Gastrocnemius medialis (tissue), 4 donors: Measurements from ENCODE around the gene FBXW7. TPM values are rescaled to one million over a fixed set of nuclear protein-coding genes. Genes with fewer than 3 reads are reported as not detected.

Experiments used
- ATAC-seq, 2 donors: fragments of 150-250 bp; one replicate each; pipeline ENCODE4 v1.9.1; 2016
- DNase-seq, 2 donors: peaks; one replicate each; pipeline ENCODE4 v3.0.0-alpha.2; 2019
- H3K27ac ChIP-seq, 4 donors: fragments of 200-600 bp; sonication (generic); 1 replicate in 1 of 4; 2 replicates in 3 of 4; pipeline ENCODE4 v1.5.1; 2016 to 2018; ENCODE audit warnings: mild to moderate bottlenecking in 2 of 4, moderate library complexity in 1 of 4
- H3K27me3 ChIP-seq, 3 donors: fragments of 200-600 bp; sonication (generic) in 2 of 3; 1 replicate in 1 of 3; 2 replicates in 2 of 3; pipeline versions ENCODE4 v1.5.1 to v1.6.0; 2016 to 2019; ENCODE audit warnings: mild to moderate bottlenecking in 1 of 3, moderate library complexity in 1 of 3
- H3K36me3 ChIP-seq, 2 donors: fragments of 200-600 bp; sonication (generic) in 1 of 2; one replicate each; pipeline ENCODE4 v1.5.1; 2017 to 2018
- H3K4me1 ChIP-seq, 2 donors: fragments of 200-600 bp; sonication (generic) in 1 of 2; one replicate each; pipeline ENCODE4 v1.5.1; 2016 to 2017; ENCODE audit warnings: mild to moderate bottlenecking in 2 of 2
- H3K4me3 ChIP-seq, 4 donors: fragments of 200-600 bp; sonication (generic) in 3 of 4; 1 replicate in 1 of 4; 2 replicates in 3 of 4; pipeline ENCODE4 v1.5.1; 2016 to 2019; ENCODE audit warnings: mild to moderate bottlenecking in 2 of 4
- H3K9me3 ChIP-seq, 3 donors: fragments of 200-600 bp; sonication (generic) in 2 of 3; 1 replicate in 1 of 3; 2 replicates in 2 of 3; pipeline ENCODE4 v1.5.1; 2016 to 2019
- POLR2A ChIP-seq, 2 donors: fragments of 450-650 bp; IDR thresholded peaks; one replicate each; pipeline ENCODE4 v1.6.1; 2017; ENCODE audit warnings: antibody characterized with exemption in 2 of 2, mild to moderate bottlenecking in 2 of 2, moderate library complexity in 2 of 2
- in situ Hi-C, 4 donors: fragments of 200-750 bp; cut with MboI; loops; one replicate each; pipeline versions ENCODE4 v1.15.0 to v1.8.0; 2017; ENCODE audit warnings: low sequenced_read_pairs in 4 of 4
- intact Hi-C: fragments of 100-400 bp; cut with DNase I; formaldehyde crosslinking; loops from one replicate; pipeline ENCODE4 v1.15.1; 2023; ENCODE audit warnings: low total_unique reads
- total RNA-seq, 4 donors: library from RNA; depleted of rRNA; stranded (reverse); fragments of >200 nt; gene quantifications; one replicate each; pipeline versions ENCODE4 v1.1.0 to v1.2.3, GENCODE V29; 2016
- TF ChIP-seq, protein P1 (sequence below), 5 experiments: fragments of 450-650 bp in 3 of 5; fragments of 200-600 bp in 2 of 5; sonication (generic) in 2 of 5; IDR thresholded peaks in 4 of 5; conservative IDR thresholded peaks in 1 of 5; 1 replicate in 4 of 5; 2 replicates in 1 of 5; pipeline ENCODE4 v1.5.1; 2016 to 2019; ENCODE audit warnings: antibody characterized with exemption in 5 of 5, mild to moderate bottlenecking in 3 of 5, moderate library complexity in 3 of 5

FBXW7 gene
- total RNA-seq, 4 donors from 2014 or later = 23.5 to 40.8 (median 28.8) TPM

DNA sequence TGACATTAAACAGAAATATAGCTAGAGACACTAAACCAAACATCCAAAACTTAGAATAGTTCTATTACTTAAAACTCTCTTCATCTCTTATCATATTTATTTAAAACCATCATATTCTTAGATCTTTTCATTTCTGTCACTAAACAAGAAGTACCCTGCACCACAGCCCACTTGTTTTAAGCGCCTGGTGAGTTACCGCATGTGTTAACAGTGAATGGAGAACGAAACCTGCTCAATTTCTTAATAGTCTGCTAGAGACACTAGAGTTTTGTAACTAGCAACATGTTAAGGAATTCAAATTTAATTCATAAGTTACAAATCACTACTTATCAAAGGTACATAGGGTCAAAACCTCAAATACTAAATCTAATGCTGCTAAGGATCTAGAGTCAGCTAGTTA, 111.5 kb downstream of the FBXW7 start:
- no peaks in the 10 kb centered on the region for H3K4me1 ChIP-seq
- H3K27ac ChIP-seq = no peak overlapping the region
- no peak for DNase-seq
- H3K36me3 ChIP-seq = no peaks in the 10 kb centered on the region
- intact Hi-C loops = no loop called here
- TF ChIP-seq, protein P1, sequence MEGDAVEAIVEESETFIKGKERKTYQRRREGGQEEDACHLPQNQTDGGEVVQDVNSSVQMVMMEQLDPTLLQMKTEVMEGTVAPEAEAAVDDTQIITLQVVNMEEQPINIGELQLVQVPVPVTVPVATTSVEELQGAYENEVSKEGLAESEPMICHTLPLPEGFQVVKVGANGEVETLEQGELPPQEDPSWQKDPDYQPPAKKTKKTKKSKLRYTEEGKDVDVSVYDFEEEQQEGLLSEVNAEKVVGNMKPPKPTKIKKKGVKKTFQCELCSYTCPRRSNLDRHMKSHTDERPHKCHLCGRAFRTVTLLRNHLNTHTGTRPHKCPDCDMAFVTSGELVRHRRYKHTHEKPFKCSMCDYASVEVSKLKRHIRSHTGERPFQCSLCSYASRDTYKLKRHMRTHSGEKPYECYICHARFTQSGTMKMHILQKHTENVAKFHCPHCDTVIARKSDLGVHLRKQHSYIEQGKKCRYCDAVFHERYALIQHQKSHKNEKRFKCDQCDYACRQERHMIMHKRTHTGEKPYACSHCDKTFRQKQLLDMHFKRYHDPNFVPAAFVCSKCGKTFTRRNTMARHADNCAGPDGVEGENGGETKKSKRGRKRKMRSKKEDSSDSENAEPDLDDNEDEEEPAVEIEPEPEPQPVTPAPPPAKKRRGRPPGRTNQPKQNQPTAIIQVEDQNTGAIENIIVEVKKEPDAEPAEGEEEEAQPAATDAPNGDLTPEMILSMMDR (IDR thresholded peaks at IDR 0.05 in 4 of 5, conservative IDR thresholded peaks at IDR 0.05 in 1 of 5) = no peak
- TF ChIP-seq POLR2A (IDR thresholded peaks at IDR 0.05) = no peak
- in situ Hi-C loops = no loop called here
- H3K4me3 ChIP-seq = no peak overlapping the region
- ATAC-seq = no peak
- H3K27me3 ChIP-seq = no peaks in the 10 kb centered on the region
- no peaks in the 10 kb centered on the region for H3K9me3 ChIP-seq

DNA sequence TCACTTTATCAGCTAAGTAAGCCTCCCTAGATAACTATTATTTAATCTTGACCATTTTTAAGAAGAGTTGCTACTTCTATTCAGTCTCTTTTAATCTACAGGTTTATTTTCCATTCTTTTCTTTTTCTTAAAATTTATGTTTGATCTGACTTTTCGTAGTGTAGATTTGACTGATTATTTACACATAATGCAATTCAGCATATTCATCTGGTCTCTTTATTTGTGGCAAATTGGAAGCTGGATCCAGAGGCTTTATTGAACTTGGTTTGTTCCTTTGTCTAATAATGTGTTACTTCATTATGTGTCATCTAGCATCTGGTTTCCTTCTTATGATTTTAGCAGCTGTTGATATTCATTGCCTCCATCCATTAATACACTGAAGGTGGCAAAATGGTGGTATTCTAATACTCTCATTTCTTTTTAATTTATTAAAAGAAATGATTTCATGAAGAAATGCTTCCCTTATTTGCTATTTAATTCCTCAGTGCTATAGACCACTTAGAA, 113.0 kb downstream of the FBXW7 start:
- H3K4me3 ChIP-seq = no peak overlapping the region
- in situ Hi-C loops = no loop called here
- no peak for DNase-seq
- H3K9me3 ChIP-seq = no peaks in the 10 kb centered on the region
- no peaks in the 10 kb centered on the region for H3K27me3 ChIP-seq
- no peaks in the 10 kb centered on the region for H3K36me3 ChIP-seq
- TF ChIP-seq POLR2A (IDR thresholded peaks at IDR 0.05) = no peak
- TF ChIP-seq, protein P1 (IDR thresholded peaks at IDR 0.05 in 4 of 5, conservative IDR thresholded peaks at IDR 0.05 in 1 of 5) = no peak
- H3K27ac ChIP-seq = no peak overlapping the region
- ATAC-seq = no peak
- intact Hi-C loops = no loop called here
- H3K4me1 ChIP-seq = no peaks in the 10 kb centered on the region

DNA sequence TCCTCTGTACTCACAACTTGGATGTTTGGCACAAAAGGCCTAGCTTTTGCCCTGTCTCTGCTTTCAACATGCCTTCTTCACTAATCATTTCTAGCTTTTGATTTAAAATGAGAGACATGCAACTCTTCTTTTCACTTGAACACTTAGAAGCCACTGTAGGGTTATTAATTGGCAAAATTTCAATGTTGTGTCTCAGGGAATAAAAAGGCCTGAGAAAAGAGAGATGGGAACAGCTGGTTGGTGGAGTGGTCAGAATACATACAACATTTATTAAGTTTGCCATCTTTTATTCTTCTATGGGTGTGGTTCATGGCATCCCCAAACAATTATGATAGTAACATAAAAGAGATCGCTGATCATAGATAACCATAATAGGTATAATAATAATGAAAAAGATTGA, 114.3 kb downstream of the FBXW7 start:
- no peak overlapping the region for H3K4me3 ChIP-seq
- intact Hi-C loops (no loop called here), in situ Hi-C loops (no loop called here)
- ATAC-seq (no peak), DNase-seq (no peak)
- no peaks in the 10 kb centered on the region for H3K27me3 ChIP-seq
- no peak for TF ChIP-seq POLR2A (IDR thresholded peaks at IDR 0.05)
- TF ChIP-seq, protein P1 (IDR thresholded peaks at IDR 0.05 in 4 of 5, conservative IDR thresholded peaks at IDR 0.05 in 1 of 5) = no peak
- no peaks in the 10 kb centered on the region for H3K9me3 ChIP-seq
- no peaks in the 10 kb centered on the region for H3K4me1 ChIP-seq
- H3K27ac ChIP-seq = no peak overlapping the region
- H3K36me3 ChIP-seq = no peaks in the 10 kb centered on the region

DNA sequence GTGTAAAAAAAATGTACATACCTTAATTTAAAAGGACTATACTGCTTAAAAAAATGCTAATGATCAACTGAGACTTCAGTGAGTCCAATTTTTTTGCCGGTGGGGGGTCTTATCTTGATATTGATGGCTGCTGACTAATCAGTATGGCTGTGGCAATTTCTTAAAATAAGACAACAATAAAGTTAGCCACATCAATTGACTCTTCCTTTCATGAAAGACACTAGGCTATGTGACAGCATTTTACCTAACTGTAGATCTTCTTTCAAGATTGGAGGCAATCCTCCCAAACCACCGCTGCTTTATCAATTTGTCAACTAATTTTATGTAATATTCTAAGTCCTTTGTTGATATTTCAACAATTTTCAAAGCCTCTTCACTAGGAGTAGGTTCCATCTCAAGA, 116.1 kb downstream of the FBXW7 start:
- DNase-seq (no peak), ATAC-seq (no peak)
- Histone ChIP-seq H3K4me3 (no peak overlapping the region), H3K36me3 (no peaks in the 10 kb centered on the region), H3K9me3 (no peaks in the 10 kb centered on the region), H3K27ac (no peak overlapping the region), H3K4me1 (no peaks in the 10 kb centered on the region), H3K27me3 (no peaks in the 10 kb centered on the region)
- TF ChIP-seq, protein P1 (IDR thresholded peaks at IDR 0.05 in 4 of 5, conservative IDR thresholded peaks at IDR 0.05 in 1 of 5) = no peak
- no peak for TF ChIP-seq POLR2A (IDR thresholded peaks at IDR 0.05)
- in situ Hi-C loops = no loop called here
- intact Hi-C loops = no loop called here

DNA sequence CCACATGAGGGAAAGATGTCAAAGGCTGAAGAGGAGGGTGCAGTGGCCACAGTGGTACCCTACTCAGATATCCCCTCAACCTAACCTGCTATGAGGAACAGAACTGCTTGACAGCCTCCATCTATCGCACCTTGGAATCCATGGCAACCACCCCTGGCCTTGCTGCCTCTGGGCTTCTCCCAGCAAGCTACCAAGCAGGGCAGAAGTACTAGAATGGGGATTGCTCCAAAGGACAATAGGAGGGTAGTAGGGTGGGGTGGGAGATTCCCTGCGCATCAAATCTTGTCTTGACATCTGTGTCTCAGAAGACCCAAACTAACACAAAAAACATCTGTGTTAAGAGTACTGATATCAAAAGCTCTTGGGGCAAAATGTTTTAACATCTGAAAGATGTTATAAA, 118.2 kb downstream of the FBXW7 start:
- DNase-seq (no peak), ATAC-seq (no peak)
- intact Hi-C loops = no loop called here
- no peaks in the 10 kb centered on the region for H3K9me3 ChIP-seq
- TF ChIP-seq, protein P1 (IDR thresholded peaks at IDR 0.05 in 4 of 5, conservative IDR thresholded peaks at IDR 0.05 in 1 of 5) = no peak
- no peaks in the 10 kb centered on the region for H3K27me3 ChIP-seq
- no peaks in the 10 kb centered on the region for H3K4me1 ChIP-seq
- H3K4me3 ChIP-seq = no peak overlapping the region
- no peak overlapping the region for H3K27ac ChIP-seq
- in situ Hi-C loops = no loop called here
- no peaks in the 10 kb centered on the region for H3K36me3 ChIP-seq
